ENCODE measurements around the gene NBR1. TPM values are rescaled to one million over a fixed set of nuclear protein-coding genes. Genes with fewer than 3 reads are reported as not detected.

The NBR1 gene
- total and polyA plus RNA-seq, 2 of the 4 experiments (the other 2 are of a cell fraction) = 52.4 to 132 TPM

GRCh38 chr17:43211123-43211479 is 40.1 kb downstream of the NBR1 start:
- 80% methylated on average over 1 of the region's 2 CpGs; no CpG with 5 or more reads in 1 of the 2 experiments for WGBS, 2 experiments (ENCODE audit: extremely low coverage in 2 of 2, insufficient read length in 1 of 2)
- H3K9me3 ChIP-seq (ENCODE audit: control insufficient read depth, insufficient read depth, low read length) = no peaks in the 10 kb centered on the region
- peak overlapping the region; percentile 74 for H3K4me3 ChIP-seq (ENCODE audit: insufficient read depth, low read depth, low read length)
- no peaks in the 10 kb centered on the region for H4K20me1 ChIP-seq (ENCODE audit: insufficient read depth, low read length)
- no peaks in the 10 kb centered on the region for H3K27me3 ChIP-seq (ENCODE audit: control insufficient read depth, insufficient read depth, low read length)
- ATAC-seq (ENCODE audit: low read depth) (peak; percentile 3; the same call in 1 of the 2 replicates), DNase-seq (no peak)
- H2AK5ac ChIP-seq (ENCODE audit: low read depth, low read length) = peak overlapping the region; percentile 33
- peak overlapping the region; percentile 70 for H2BK120ac ChIP-seq (ENCODE audit: low read depth, low read length)
- peak overlapping the region; percentile 69; the same call in 1 of the 2 replicates for H2BK20ac ChIP-seq (ENCODE audit: low read depth, low read length)
- dilution Hi-C loops (cut with HindIII; ENCODE audit: low sequenced_read_pairs, unreplicated experiment) (no loop called here), intact Hi-C loops (cut with micrococcal nuclease) (loop anchor here (1.0 to 10.0 kb wide), 2 partner anchors 105 to 304 kb away; no protein-coding TSS in a partner anchor), in situ Hi-C loops (cut with MboI; ENCODE audit: low sequenced_read_pairs) (loop anchor here (25.0 kb wide), 1 partner anchor 101 kb away; no protein-coding TSS in a partner anchor)
- TSS peak; percentile 74 for BruUV-seq (replicated peaks)
- ChIA-PET CTCF (no interaction called here), POLR2A (ENCODE audit: unreplicated experiment) (interaction anchor here (1.0 kb wide), 1 partner anchor 105 kb away, joined by 6 read pairs; no protein-coding TSS in a partner anchor)
- peak overlapping the region; percentile 87 for H3K4ac ChIP-seq (ENCODE audit: low read depth, low read length)
- H3K27ac ChIP-seq (ENCODE audit: insufficient read depth, low read length) = peak overlapping the region; percentile 84
- H2BK15ac ChIP-seq (ENCODE audit: low read depth, low read length) = peak overlapping the region; percentile 54; the same call in 1 of the 3 replicates
- peak overlapping the region; percentile 42 for H3K18ac ChIP-seq (ENCODE audit: low read depth, low read length)
- H4K5ac ChIP-seq (ENCODE audit: low read depth, low read length) = peak overlapping the region; percentile 98
- peaks cover 16% of the 10 kb centered on the region for H3K4me1 ChIP-seq (ENCODE audit: control insufficient read depth, insufficient read depth, low read length)
- TF ChIP-seq SMC3 (IDR thresholded peaks at IDR 0.05; ENCODE audit: low read depth, low read length) = no peak
- TF ChIP-seq, protein P1, sequence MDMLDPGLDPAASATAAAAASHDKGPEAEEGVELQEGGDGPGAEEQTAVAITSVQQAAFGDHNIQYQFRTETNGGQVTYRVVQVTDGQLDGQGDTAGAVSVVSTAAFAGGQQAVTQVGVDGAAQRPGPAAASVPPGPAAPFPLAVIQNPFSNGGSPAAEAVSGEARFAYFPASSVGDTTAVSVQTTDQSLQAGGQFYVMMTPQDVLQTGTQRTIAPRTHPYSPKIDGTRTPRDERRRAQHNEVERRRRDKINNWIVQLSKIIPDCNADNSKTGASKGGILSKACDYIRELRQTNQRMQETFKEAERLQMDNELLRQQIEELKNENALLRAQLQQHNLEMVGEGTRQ (IDR thresholded peaks at IDR 0.05; ENCODE audit: low read depth, low read length) = no peak
- TF ChIP-seq CTCF (conservative IDR thresholded peaks at IDR 0.05; ENCODE audit: low read depth, low read length) = no peak
- H2AFZ ChIP-seq (replicated peaks; ENCODE audit: low read length, poor library complexity) = peak overlapping the region; percentile 81
- peak overlapping the region; percentile 81 for H3K56ac ChIP-seq (ENCODE audit: extremely low read depth, insufficient read depth, low read length)
- peak overlapping the region; percentile 69 for H3K9ac ChIP-seq (ENCODE audit: low read depth, low read length)
- H2BK5ac ChIP-seq (ENCODE audit: low read depth, low read length, poor library complexity, severe bottlenecking) = peak overlapping the region; percentile 73
- peak overlapping the region; percentile 83 for H3K14ac ChIP-seq (replicated peaks; ENCODE audit: low read depth, low read length)
- H3K23ac ChIP-seq (ENCODE audit: low read depth, low read length) = peak overlapping the region; percentile 95
- peak overlapping the region; percentile 53 to 96 for H4K8ac ChIP-seq (ENCODE audit: low read depth in 2 of 2, low read length in 2 of 2)
- H3K4me2 ChIP-seq (ENCODE audit: low read depth, low read length) = peak overlapping the region; percentile 70
- peaks cover 18% of the 10 kb centered on the region for H3K9me1 ChIP-seq (ENCODE audit: insufficient read depth, low read length)
- H4K91ac ChIP-seq (ENCODE audit: insufficient read depth, low read depth, low read length) = peak overlapping the region; percentile 83
- peaks cover 24% of the 10 kb centered on the region for H3K36me3 ChIP-seq (ENCODE audit: control insufficient read depth, insufficient read depth, low read length)
- peaks cover 18 to 40% of the 10 kb centered on the region in 2 experiments for H3K79me1 ChIP-seq (ENCODE audit: low read depth in 1 of 2, low read length in 2 of 2)
- H2AK9ac ChIP-seq (replicated peaks; ENCODE audit: low read depth, low read length, poor library complexity) = peak overlapping the region; percentile 51
